Common myeloid progenitor, CD34-positive (primary cell): ENCODE measurements around the gene ETS2.
A peak's percentile ranks its signal among the peaks of the same experiment; 100 is the strongest.

Experiments
- CTCF ChIA-PET: fragments of 350-600 bp; sonication (Branson Sonifier 250); formaldehyde crosslinking; loops from one replicate; lab custom pipeline; 2021; ENCODE audit warnings: antibody characterized with exemption; lab: Charles Lee
- POLR2A ChIA-PET: fragments of 350-600 bp; sonication (Branson Sonifier 250); formaldehyde crosslinking; loops from one replicate; lab custom pipeline; 2021; ENCODE audit warnings: antibody characterized with exemption; lab: Charles Lee
- DNase-seq, 3 donors: peaks; one replicate each; pipeline versions ENCODE4 v3.0.0 to v3.0.0-alpha.2; 2013
- H3K27ac ChIP-seq, 2 experiments: 1 replicate in 1 of 2; 2 replicates in 1 of 2; pipeline ENCODE4 v1.7.0; 2013; ENCODE audit warnings: inconsistent platforms in 2 of 2, low read length in 2 of 2, mild to moderate bottlenecking in 2 of 2, low read depth in 1 of 2, moderate library complexity in 1 of 2; ENCODE audit not compliant: severe bottlenecking in 2 of 2, insufficient read depth in 1 of 2, poor library complexity in 1 of 2
- H3K27me3 ChIP-seq, 5 experiments: replicated peaks in 2 of 5; 1 replicate in 3 of 5; 2 replicates in 2 of 5; pipeline versions ENCODE4 v1.6.1 to v1.7.0; 2013; ENCODE audit warnings: low read length in 4 of 5, mild to moderate bottlenecking in 2 of 5, moderate library complexity in 2 of 5, inconsistent platforms in 1 of 5; ENCODE audit not compliant: insufficient read depth in 5 of 5, control insufficient read depth in 4 of 5
- H3K36me3 ChIP-seq, 4 experiments: 1 replicate in 2 of 4; 2 replicates in 2 of 4; pipeline versions ENCODE4 v1.6.1 to v1.7.0; 2013; ENCODE audit warnings: low read length in 3 of 4, control low read depth in 1 of 4, mild to moderate bottlenecking in 1 of 4; ENCODE audit not compliant: control insufficient read depth in 4 of 4, insufficient read depth in 4 of 4
- H3K4me1 ChIP-seq, 4 experiments: 1 replicate in 3 of 4; 2 replicates in 1 of 4; pipeline versions ENCODE4 v1.6.1 to v1.7.1; 2013; ENCODE audit warnings: low read length in 3 of 4, mild to moderate bottlenecking in 3 of 4, control low read depth in 1 of 4, inconsistent platforms in 1 of 4, moderate library complexity in 1 of 4; ENCODE audit not compliant: control insufficient read depth in 4 of 4, insufficient read depth in 4 of 4; ENCODE audit errors: control extremely low read depth in 1 of 4
- H3K4me3 ChIP-seq, 7 experiments: 1 replicate in 4 of 7; 2 replicates in 3 of 7; pipeline versions ENCODE4 v1.5.1 to v1.7.0; 2013; ENCODE audit warnings: mild to moderate bottlenecking in 7 of 7, low read length in 6 of 7, moderate library complexity in 6 of 7, inconsistent platforms in 2 of 7, low read depth in 2 of 7, control low read depth in 1 of 7; ENCODE audit not compliant: insufficient read depth in 4 of 7, control insufficient read depth in 1 of 7; ENCODE audit errors: extremely low read depth in 1 of 7
- H3K9me3 ChIP-seq, 5 experiments: 1 replicate in 4 of 5; 2 replicates in 1 of 5; pipeline versions ENCODE4 v1.6.1 to v1.7.1; 2013; ENCODE audit warnings: low read length in 4 of 5, mild to moderate bottlenecking in 2 of 5, inconsistent platforms in 1 of 5, low read depth in 1 of 5, moderate library complexity in 1 of 5; ENCODE audit not compliant: control insufficient read depth in 4 of 5, insufficient read depth in 2 of 5; ENCODE audit errors: control extremely low read depth in 1 of 5
- WGBS: methylation state at CpG from one replicate; pipeline ENCODE4 v1.1.5; 2013; ENCODE audit not compliant: insufficient coverage; 5-methylcytosine and 5-hydroxymethylcytosine counted together

Gene ETS2

GRCh38 chr21:38810034-38810825 is 4.5 kb downstream of the ETS2 start:
- H3K27ac ChIP-seq = peak overlapping the region in 1 of 2 experiments; percentile 62
- ChIA-PET CTCF (interaction anchor here (0.6 to 3.9 kb wide), 12 partner anchors 9 to 315 kb away, joined by 3 to 20 read pairs (median 5); no protein-coding TSS in a partner anchor), POLR2A (no interaction called here)
- DNase-seq = no peak
- peak overlapping the region in 3 of 7 experiments; percentile 30 to 92 (median 91) for H3K4me3 ChIP-seq
- no peaks in the 10 kb centered on the region for H3K9me3 ChIP-seq
- peaks cover 24 to 45% (median 32%) of the 10 kb centered on the region in 4 experiments for H3K4me1 ChIP-seq
- WGBS = 97% methylated on average over 4 of the region's 8 CpGs
- H3K36me3 ChIP-seq = peaks cover 27 to 82% (median 67%) of the 10 kb centered on the region in 4 experiments
- no peaks in the 10 kb centered on the region for H3K27me3 ChIP-seq

GRCh38 chr21:38810826-38811164 is 5.1 kb downstream of the ETS2 start:
- H3K9me3 ChIP-seq = no peaks in the 10 kb centered on the region
- CTCF ChIA-PET = interaction anchor here (1.0 to 3.9 kb wide), 5 partner anchors 9 to 80 kb away, joined by 3 to 20 read pairs (median 9); no protein-coding TSS in a partner anchor
- peak overlapping the region in 1 of 7 experiments; percentile 33 for H3K4me3 ChIP-seq
- H3K4me1 ChIP-seq = peaks cover 24 to 42% (median 29%) of the 10 kb centered on the region in 4 experiments
- H3K27ac ChIP-seq = no peak overlapping the region
- POLR2A ChIA-PET = interaction anchor here (0.6 kb wide), 1 partner anchor 223 kb away, joined by 4 read pairs; no protein-coding TSS in a partner anchor
- no peaks in the 10 kb centered on the region for H3K27me3 ChIP-seq
- DNase-seq = no peak
- peaks cover 27 to 87% (median 70%) of the 10 kb centered on the region in 4 experiments for H3K36me3 ChIP-seq
- 49% methylated on average over 3 of the region's 5 CpGs for WGBS

- Histone ChIP-seq H3K27ac (no peak overlapping the region), H3K36me3 (peaks cover 29 to 90% (median 71%) of the 10 kb centered on the region in 4 experiments)
- CTCF ChIA-PET = interaction anchor here (0.6 to 1.6 kb wide), 2 partner anchors 80 to 208 kb away, joined by 3 read pairs; no protein-coding TSS in a partner anchor
These were observed 5.5 kb downstream of the ETS2 start for GRCh38 chr21:38811257-38811656.

DNA sequence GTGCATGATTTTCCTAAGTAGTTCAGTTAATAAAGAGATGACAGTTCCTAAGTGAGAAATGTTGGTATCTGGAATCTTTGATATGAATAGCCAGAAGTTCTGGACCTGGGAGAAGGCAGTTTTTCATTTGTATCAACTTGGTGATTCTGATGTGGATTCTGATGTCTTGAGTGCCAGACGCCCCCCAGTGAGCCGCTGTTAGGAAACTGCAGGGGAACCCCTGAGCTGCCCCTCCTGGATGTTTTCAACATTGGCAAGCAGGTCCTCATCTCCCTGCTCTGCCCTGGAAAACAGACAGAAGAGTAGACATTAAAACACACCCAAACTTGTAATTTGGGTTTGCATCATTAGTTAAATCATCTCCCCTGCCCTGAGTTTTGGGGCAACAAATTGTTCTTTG is 7.4 kb downstream of the ETS2 start:
- peak overlapping the region in 1 of 2 experiments; percentile 2 for H3K27ac ChIP-seq
- H3K27me3 ChIP-seq = no peaks in the 10 kb centered on the region
- H3K36me3 ChIP-seq = peaks cover 44 to 93% (median 80%) of the 10 kb centered on the region in 4 experiments
- H3K4me1 ChIP-seq = peaks cover 16 to 34% (median 24%) of the 10 kb centered on the region in 4 experiments
- DNase-seq = no peak
- POLR2A ChIA-PET = no interaction called here
- 90% methylated on average over 2 of the region's 2 CpGs for WGBS
- H3K9me3 ChIP-seq = no peaks in the 10 kb centered on the region
- CTCF ChIA-PET = interaction anchor here (1.3 kb wide), 1 partner anchor 312 kb away, joined by 3 read pairs; no protein-coding TSS in a partner anchor
- H3K4me3 ChIP-seq = no peak overlapping the region

More at GRCh38 chr21:38811257-38811656, 5.5 kb downstream of the ETS2 start:
- Histone ChIP-seq H3K9me3 (no peaks in the 10 kb centered on the region), H3K4me1 (peaks cover 24 to 42% (median 29%) of the 10 kb centered on the region in 4 experiments), H3K4me3 (peak overlapping the region in 1 of 7 experiments; percentile 33), H3K27me3 (no peaks in the 10 kb centered on the region)
- WGBS = 94% methylated on average over 3 of the region's 8 CpGs
- POLR2A ChIA-PET = interaction anchor here (0.6 kb wide), 1 partner anchor 223 kb away, joined by 4 read pairs; no protein-coding TSS in a partner anchor
- no peak for DNase-seq

GRCh38 chr21:38813547-38813946 is 7.8 kb downstream of the ETS2 start:
- Histone ChIP-seq H3K27me3 (no peaks in the 10 kb centered on the region), H3K4me1 (peaks cover 13 to 30% (median 20%) of the 10 kb centered on the region in 4 experiments), H3K27ac (peak overlapping the region in 1 of 2 experiments; percentile 2), H3K4me3 (no peak overlapping the region), H3K9me3 (no peaks in the 10 kb centered on the region), H3K36me3 (peaks cover 47 to 93% (median 82%) of the 10 kb centered on the region in 4 experiments)
- WGBS = 89% methylated on average over 8 of the region's 8 CpGs
- ChIA-PET CTCF (interaction anchor here (1.3 kb wide), 1 partner anchor 312 kb away, joined by 3 read pairs; no protein-coding TSS in a partner anchor), POLR2A (no interaction called here)
- DNase-seq = no peak

GRCh38 chr21:38814126-38815059 is 8.7 kb downstream of the ETS2 start:
- Histone ChIP-seq H3K27me3 (no peaks in the 10 kb centered on the region), H3K9me3 (no peaks in the 10 kb centered on the region), H3K36me3 (peaks cover 49 to 96% (median 86%) of the 10 kb centered on the region in 4 experiments), H3K27ac (no peak overlapping the region), H3K4me1 (peaks cover 5 to 21% (median 12%) of the 10 kb centered on the region in 4 experiments), H3K4me3 (no peak overlapping the region)
- POLR2A ChIA-PET = interaction anchor here (0.8 kb wide), 1 partner anchor 106 kb away, joined by 3 read pairs; no protein-coding TSS in a partner anchor
- 97% methylated on average over 14 of the region's 16 CpGs for WGBS
- CTCF ChIA-PET = interaction anchor here (1.3 kb wide), 1 partner anchor 311 kb away, joined by 3 read pairs; no protein-coding TSS in a partner anchor
- DNase-seq = no peak
